NCI-H446 treated with DMSO at 0.1 percent for 48 hours (cell line): ENCODE data around the gene SMG6.
"Not testable (repeated sequence)": the region's sequence is repeated elsewhere in the genome, so short reads cannot be mapped to it uniquely, and the experiment has no call there.

Experiments used
- DNase-seq: peaks from one replicate; lab custom pipeline; 2025; lab: John Stamatoyannopoulos, UW

Gene SMG6

DNA sequence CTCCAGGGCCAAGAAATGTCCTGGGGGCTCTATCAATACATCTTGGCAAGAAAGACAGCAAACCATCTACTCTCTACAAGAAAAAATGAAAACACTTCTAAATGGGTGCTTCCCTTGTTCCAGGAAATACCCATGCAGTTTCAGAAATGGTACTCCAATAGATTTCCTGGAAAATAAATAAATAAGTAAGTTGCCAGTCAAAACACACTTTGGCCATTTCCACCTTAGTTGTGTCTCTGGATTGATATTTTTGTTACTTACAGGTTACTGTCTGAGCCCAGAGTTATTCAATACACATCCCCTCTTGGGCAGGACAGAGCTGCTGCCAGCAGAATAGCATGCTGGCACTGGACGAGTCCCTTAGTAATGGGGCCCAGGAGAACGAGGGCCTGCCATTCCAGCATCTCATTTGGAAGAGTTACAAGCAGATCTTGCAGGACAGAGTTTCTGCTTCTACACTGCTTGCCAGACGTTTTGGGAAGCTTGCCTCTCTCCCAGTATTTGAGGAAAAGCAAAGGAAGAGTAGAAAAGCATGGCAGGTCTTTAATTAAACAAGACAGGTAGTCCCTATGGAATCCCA lies 100.5 kb downstream of the SMG6 start:
- DNase-seq = no peak

DNA sequence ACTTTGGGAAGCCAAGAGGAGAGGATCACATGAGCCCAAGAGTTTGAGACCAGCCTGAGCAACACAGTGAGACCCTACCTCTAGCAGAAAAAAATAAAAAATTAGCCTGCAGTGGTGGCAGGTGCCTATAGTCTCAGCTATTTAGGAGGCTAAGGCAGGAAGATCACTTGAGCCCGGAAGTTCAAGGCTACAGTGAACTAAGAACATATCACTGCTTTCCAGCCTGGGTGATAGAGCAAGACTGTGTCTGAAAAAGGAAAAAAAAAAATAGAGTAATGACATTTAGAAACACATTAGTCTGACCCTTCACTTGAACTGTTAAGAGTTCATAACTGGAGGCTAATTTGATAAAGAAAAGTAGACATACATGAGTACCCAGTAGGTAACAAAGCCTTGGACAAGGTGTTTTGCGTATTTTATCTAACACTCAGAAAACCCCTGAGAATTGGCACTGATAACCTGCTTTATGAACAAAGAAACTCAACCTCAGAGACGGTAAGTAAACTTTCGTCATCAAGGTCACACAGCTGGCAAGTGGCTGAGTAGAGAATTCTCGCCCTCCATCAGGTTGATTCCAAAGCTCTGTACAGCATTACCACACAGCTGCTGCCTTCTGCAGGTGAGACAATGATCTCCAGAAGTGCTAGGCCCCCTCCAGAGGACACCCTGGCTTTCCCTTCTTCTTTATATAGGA lies 101.1 kb downstream of the SMG6 start:
- no peak for DNase-seq

DNA sequence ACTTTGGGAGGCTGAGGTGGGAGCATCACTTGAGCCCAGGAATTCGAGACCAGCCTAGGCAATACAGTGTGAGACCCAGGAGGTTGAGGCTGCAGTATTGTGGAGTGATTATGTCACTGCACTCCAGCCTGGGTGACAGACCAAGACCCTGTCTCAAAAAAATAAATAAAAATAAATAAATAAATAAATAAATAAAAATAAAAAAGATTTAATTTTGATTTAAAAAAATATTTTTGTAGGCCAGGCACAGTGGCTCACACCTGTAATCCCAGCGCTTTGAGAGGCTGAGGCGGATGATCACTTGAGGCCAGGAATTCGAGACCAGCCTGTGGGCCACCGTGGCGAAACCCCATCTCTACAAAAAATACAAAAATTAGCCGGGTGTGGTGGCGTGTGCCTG lies 104.2 kb downstream of the SMG6 start:
- not testable (repeated sequence) for DNase-seq

DNA sequence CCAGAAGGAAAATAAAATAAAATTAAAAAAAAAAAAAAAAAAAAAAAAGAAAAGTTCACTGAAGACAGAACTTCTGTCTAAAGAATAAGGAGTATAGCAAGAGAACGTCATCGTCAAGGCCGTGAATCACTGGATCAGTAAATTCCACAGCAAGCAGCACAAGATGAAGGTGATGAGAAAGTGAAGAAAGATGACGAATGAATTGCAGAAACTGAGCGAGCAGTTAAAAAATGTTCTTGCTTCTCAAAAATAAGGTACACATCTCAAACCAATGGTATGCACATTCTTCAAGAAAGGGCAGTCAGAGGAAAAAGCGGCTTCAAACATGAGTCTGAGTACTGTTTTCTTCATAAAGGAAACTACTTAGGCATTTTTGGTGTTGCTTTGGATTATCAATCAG lies 104.7 kb downstream of the SMG6 start:
- no peak for DNase-seq

DNA sequence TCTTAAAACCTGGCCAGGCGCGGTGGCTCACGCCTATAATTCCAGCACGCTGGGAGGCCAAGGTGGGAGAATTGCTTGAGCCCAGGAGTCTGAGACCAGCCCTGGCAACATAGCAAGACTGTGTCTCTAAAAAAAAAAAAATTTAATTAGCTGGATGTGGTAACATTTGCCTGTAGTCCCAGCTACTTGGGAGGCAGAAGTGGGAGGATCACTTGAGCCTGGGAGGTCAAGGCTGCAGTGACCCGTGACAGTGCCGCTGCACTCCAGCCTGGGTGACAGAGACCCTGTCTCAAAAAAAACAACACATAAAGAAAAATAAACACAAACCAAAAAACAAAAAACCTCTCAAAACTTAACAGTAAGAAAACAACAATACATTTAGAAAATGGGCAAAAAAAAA lies 106.3 kb downstream of the SMG6 start:
- DNase-seq = no peak

DNA sequence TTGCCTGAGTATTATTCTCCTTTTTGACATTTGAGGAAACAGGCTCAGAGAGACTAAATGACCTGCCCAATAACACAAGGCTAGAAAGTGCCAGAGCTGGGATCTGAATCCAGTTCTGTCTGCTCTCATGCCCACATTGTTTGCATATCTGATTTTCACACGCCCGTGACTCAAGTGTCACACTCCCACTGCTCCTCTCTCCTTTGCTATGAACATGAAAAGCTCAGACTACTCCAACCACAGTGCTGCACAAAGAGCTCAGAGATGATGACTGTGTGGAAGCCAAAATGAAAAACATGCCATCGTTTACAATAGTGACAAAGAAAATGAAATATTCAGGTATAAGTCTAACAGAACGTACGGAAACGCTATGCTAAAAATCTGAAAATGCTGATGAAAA lies 107.9 kb downstream of the SMG6 start:
- no peak for DNase-seq

DNA sequence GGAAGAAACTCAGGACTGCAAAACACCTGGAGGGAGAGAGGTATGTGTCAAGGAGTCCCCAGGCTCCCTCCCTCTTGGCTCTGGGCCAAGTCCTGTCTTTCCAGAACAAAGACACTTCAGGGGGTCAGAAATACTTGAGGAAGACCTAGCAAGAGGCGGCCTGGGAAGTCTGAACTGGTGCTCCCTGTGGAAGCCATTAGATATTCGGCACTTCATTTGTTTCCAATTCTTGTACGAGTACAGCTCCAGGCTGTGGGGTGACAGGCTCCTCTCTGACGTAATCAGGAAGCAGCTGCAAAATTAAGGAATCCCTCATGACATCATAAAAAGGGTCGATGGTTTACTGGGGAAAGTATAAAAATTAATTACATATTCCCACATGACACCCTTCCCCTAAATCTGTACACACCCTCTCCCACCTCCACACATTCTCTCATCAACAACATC lies 108.7 kb downstream of the SMG6 start:
- DNase-seq = no peak

DNA sequence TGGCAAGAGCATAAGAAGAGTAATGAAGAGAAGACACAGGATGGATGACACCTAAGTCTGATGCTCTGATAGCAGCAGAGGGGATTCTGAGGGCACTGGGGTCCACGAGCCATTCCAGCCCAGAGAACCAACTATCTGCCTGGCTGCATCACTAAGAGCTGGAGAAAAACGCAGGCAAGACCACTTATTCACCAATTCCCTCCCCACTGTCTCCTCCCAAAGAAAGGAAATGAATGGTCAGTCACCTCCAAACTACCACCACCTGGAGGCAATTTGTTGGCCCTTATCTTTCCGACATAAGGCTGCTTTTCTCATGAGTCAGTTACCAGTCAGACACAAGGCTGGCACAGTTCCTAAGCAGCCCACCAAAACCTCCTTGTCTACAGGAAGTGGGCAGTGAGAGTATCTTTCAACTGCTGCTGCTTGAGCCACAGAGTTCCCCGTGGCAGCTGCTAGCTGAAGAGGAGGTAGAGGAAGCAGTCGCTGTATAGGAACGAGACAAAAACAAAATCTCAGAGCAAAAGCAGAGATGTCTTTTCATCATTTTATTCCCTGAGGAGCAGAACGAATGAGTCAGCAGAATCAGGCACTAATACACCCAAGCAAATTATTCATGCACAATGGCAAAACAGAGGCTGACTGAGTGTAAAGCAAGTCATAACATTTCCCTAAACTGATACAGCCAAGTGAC lies 111.1 kb downstream of the SMG6 start:
- DNase-seq = no peak

DNA sequence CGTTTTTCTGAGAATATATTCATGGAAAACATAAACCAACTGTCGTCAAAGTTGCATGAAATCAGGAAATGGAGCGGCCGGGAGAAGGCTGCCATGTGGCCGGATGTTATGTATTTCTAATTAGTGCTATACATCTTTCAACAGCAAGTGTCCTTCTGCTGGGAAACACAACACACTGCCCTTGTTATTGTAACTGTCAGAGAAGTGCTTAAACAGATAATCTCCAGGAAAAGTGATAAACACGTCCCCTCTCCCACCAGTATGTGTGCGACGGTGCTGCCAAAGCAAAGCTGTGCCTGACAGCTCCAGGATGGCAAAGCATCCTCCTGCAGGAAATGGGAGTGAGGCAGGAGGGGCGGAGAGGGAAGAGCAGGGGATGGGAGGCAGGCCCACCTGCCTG lies 111.8 kb downstream of the SMG6 start:
- no peak for DNase-seq

DNA sequence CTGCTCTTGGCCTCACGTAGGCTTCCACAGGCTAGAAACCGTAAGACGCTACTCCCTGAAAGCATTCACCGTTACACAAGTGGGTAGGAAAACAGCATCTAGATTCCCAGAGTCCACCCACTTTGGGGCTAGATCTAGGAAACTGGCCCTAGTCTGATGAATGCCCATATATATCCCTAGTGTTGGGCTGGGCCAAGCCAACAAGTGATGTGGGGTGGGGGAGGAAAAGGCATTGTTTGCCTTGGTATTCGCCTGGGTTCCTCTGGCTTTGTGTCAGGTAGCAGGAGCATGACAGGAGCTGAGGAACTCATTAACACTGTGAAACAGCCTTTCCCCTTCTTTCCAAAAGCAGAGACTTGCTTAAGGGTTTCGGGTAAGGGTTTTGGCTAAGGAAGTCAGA lies 112.4 kb downstream of the SMG6 start:
- no peak for DNase-seq

DNA sequence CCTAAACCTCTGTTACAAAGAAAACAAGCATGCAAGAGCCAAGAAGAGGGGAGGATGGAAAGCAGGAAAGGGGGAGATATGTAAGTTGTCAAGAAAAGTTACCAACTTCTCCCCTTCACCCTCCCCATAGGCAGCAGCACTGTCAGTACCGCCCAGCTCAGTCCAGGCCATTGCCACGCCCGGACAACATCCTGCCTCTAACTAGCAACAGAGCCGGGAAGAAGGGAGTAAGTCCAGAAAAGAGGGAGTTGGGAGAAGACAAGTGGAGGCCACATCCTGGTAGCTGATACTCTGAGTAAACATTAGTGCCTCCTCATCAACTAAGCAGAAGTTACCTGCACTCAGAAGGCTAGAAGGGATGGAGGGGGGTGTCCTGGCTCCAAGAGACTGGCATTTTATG lies 113.6 kb downstream of the SMG6 start:
- no peak for DNase-seq

DNA sequence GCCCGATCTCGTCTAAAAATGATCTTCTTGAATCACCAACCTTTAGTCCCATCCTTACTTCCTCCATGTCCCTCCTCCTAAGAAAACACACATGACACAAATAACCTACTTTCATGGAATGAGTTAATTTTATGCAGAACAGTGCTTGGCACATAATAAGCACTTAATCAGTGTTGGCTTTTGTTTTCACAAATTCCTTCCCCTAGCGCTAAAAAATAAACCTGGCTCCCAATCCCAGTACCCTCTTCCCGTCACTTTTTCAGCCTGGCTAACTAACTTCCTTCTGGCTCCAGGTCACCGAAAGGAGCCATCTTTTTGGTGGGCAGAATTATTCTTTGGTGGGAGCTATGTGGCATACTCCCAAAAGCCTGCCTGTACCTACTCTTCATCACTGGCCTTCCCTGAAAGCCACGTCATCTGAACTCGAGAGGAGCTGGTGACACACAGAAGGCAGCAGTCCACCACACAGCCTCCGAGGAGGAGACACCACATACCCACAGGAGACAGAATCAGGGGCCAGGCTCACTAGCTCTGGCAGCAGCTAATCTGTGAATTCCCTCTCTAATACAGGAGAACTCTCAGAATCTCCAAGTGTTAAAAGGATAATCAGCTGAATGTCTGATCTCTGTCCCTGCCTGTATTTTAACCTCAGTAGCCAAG lies 114.5 kb downstream of the SMG6 start:
- DNase-seq = no peak

DNA sequence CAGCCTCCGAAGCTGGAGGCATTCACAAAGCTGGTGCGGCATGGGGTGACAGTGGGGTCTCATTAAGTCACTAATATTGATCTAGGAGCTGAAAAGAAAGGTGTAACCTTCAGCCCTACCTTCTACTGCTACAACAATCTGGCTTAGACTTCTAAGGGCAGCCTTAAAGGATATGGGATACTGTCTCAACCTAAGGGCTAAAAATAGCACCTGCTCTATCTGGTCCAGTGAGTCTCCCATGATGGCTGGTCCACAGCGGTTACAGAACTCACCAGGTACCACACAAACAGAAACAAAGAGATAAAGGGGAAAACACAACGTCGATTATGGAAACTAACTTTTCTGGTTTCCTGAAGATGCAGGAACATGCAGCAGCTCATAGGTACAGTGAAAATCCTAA lies 115.8 kb downstream of the SMG6 start:
- no peak for DNase-seq

DNA sequence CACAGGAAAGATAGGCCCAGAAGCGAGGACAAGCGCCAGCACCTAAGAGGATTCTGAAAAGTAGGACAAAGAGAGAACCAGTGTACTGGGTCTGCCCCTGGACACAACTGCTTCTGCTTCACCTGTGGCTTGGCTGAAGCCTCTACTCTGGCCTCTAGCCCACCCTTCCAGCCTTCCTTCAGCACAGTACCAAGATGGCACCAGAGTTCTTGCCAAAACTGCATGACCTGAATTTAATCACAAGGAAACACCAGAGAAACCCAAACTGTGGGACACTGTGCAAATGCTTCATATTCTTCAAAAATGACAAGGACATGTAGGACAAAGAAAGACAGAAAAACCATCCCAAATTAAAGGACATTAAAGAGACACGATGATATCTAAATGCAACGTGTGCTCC lies 116.6 kb downstream of the SMG6 start:
- DNase-seq = no peak

DNA sequence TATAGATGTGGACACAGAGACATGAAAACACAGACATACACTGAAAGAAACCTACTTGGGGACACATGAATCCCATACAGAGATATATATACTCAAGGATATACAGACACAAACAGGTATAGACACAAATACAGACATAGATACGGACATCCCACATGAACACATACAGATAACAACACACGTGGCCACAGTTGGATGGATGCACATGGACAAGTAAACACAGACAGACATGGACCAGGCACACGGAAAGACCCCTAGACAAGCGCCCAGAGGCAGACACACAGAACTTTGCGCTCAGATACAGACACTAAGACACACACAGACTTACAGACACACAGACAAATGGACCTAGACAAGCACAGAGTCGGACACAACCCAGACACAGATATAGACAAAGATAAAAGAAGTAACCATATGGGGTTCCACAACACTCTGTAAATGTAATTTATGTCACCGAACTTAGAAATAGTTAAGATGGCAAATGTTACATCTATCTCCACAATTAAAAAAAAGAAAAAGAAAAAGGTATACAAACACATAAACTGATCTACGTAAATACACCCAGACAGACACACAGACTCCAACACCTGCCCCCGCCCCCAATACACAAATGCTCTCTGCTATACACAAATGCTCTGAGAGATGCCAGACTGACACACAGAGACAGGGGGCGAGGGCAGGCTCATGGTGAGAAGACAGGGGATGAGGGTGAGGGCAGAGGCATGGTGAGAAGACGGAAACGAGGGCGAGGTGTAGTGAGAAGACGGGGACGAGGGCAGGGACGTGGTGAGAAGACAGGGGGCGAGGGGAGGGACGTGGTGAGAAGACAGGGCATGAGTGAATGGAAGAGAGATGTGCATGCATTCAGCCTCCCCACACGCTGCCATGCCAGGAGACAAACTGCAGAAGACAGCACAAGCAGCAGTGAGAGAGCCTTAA lies 118.3 kb downstream of the SMG6 start:
- no peak for DNase-seq

DNA sequence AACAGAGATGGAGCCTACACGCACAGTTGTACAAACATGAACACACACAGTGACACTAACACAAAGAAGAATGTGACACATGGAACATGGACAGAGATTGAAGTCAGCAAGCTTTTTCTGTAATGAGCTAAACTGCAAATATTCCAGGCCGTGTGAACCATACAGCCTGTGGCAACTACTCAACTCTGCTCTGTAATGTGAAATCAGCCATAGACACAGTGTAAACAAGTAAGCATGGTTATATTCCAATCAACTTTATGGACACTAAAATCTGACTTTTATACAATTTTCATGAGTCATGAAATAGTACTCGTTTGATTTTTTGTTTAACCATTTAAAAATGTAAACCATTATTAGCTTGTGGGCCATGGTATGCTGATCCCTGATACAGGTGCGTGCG lies 120.2 kb downstream of the SMG6 start:
- DNase-seq = no peak

DNA sequence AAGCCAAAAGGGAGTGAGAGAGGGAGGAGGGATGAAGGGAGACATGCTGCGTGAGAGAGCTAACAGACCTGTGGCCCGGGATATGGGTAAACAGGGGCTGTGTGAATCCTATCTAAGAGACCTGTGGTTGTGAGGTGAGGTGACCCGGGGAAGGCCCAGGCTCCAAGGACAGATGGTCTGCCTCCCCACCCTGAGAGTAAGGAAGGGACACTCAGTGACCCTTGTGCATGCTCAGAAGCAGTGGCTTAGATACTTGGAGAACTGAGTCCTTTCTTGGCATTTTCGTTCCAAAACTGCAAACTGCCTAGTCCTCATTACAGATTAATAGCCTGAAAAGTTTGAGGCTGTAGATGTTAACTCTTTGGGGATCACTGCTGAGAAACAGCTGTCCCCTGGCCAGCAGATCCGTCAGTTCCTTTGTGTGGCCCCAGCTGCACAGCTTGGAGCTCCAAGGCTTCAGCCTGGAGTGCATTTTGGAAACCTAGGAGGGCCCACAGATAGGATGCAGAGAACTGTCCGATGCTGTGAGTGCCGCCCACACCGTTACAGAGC lies 121.6 kb downstream of the SMG6 start:
- no peak for DNase-seq

DNA sequence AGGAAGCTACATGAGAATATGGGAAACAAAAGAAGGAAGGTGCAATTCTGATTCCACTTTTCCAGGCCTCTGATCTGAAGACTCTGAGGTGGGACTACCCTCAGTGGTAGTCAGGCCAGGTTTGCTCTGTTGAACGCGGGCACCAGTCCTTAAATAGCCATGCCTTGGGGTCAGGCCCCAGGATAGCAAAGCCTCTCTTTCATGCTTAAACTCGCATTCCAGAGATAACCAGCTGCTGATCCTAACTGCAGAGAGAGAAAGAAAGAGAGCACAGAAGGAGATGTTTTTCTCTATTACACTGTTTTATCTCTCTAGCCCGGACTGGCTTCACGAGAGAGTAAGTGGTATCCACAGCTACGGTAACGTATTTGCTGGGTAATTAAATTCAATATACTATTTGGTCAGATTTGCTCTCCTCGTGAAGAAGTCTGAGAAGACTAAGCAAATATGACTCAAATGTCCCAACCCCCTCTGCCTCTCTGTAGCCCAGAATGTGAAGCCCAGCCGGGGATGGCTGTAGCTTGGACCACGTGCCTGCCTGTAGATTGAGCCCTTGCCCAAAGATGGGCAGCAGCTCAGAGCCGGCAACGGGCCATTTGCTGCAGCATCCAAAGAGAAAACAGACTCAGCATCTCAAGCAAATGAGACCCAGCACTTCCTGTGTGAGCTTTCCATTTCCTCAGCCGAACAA lies 122.2 kb downstream of the SMG6 start:
- DNase-seq = no peak

DNA sequence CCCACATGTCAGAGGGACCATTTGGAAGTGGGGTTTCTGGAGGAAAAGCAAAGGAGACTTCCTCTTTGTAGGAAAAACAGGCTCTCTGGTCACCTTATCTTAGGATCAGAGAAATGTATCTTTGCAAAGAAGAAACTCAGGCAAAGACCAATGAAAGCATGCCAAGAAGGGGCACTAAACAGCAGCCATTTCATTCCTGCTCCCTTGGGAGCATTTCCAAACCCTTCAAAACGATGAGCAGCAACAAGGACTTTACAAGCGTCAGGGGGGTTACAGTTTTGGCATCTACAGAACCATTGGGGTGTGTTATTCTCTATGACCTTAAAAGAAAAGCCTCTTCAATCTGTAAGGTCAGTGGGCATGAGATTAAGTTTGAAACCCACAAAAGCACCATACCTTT lies 122.8 kb downstream of the SMG6 start:
- DNase-seq = no peak

DNA sequence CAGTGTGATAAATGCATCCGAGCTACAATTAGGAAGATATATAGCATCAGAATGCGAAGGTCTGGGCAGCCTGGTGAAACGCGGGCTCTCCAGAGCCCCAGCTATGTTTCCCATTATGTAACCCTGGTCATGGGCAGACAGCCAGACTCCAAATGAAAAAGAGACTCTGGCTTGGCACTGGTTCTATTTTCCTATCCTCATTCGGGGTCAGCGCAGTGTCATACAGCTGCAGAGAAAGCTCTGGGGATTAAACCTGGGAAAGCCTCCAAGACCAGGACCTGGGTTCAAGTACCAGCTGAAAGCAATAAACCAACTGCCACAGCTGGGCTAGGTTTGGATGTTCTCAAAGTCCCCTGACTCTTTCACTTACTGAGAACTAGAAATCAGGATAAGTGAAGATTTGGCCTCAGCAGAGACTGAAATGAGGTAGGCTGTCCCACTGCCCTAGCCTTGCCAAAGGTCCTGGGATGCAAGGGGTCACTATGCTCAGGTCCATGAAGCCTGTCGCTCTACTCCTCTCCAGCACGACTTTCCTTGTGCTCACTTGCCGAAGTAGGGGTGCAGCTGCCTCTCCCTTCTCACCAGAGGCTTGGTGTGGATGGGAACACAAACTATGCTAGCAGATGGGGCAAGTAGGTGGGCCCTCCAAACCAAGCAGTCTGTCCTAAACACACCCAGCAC lies 123.8 kb downstream of the SMG6 start:
- DNase-seq = no peak
